GM12878 (cell line): ENCODE results near the gene MDGA2. TPM values are rescaled to one million over a fixed set of nuclear protein-coding genes. Genes with fewer than 3 reads are reported as not detected.

Experiments used
- ATAC-seq: fragments of 200-7000 bp; cut with Tn5 transposase; 3 replicates; pipeline ENCODE4 v1.9.1; 2020; ENCODE audit warnings: mild to moderate bottlenecking, moderate library complexity
- BruUV-seq: library from RNA; stranded (reverse); fragments of 400-500 nt; replicated peaks from 2 replicates; lab custom pipeline; 2021; lab: Mats Ljungman, UMichigan
- CTCF ChIA-PET: fragments of 300-600 bp; sonication (Branson Sonifier 250); formaldehyde crosslinking; extraction: SDS; loops from one replicate; lab custom pipeline; 2021; ENCODE audit warnings: inconsistent platforms; lab: Yijun Ruan, JAX
- POLR2A ChIA-PET: fragments of 350-600 bp; formaldehyde crosslinking; extraction: SDS; loops from one replicate; lab custom pipeline; 2021; ENCODE audit warnings: inconsistent platforms; lab: Charles Lee
- RAD21 ChIA-PET: fragments of 300-600 bp; sonication (Branson Sonifier 250); formaldehyde crosslinking; loops from one replicate; lab custom pipeline; 2023; ENCODE audit warnings: antibody characterized with exemption; ENCODE audit not compliant: unreplicated experiment; lab: Charles Lee
- SMC1A ChIA-PET: fragments of 300-600 bp; sonication (Branson Sonifier 250); formaldehyde crosslinking; loops from one replicate; lab custom pipeline; 2023; ENCODE audit not compliant: unreplicated experiment, uncharacterized antibody; lab: Charles Lee
- DNase-seq: peaks from one replicate; pipeline ENCODE4 v3.0.0-alpha.2; 2011; ENCODE audit warnings: low read depth, low spot score
- FAIRE-seq: peaks from 3 replicates; lab custom pipeline; 2011; peaks lifted over from hg19 to GRCh38; lab: Jason Lieb, UNC
- H2AFZ ChIP-seq: 2 replicates; pipeline ENCODE4 v1.6.0; 2011; ENCODE audit warnings: low read depth, low read length, control low read depth; ENCODE audit not compliant: control insufficient read depth
- H3K27ac ChIP-seq: 2 replicates; pipeline ENCODE4 v1.5.1; 2011; ENCODE audit warnings: control low read depth; ENCODE audit not compliant: control insufficient read depth, insufficient read depth
- H3K27me3 ChIP-seq, 2 experiments: replicated peaks in 1 of 2; 2 replicates each; pipeline versions ENCODE4 v1.6.0 to v1.6.1; 2011; ENCODE audit warnings: low read length in 1 of 2; ENCODE audit not compliant: control insufficient read depth in 2 of 2, insufficient read depth in 2 of 2
- H3K36me3 ChIP-seq, 2 experiments: 2 replicates each; pipeline ENCODE4 v1.5.1; 2011; ENCODE audit warnings: low read length in 1 of 2; ENCODE audit not compliant: control insufficient read depth in 2 of 2, insufficient read depth in 2 of 2
- H3K4me1 ChIP-seq: 2 replicates; pipeline ENCODE4 v1.6.1; 2011; ENCODE audit warnings: mild to moderate bottlenecking, low read length, moderate library complexity, mixed read lengths; ENCODE audit not compliant: control insufficient read depth, insufficient read depth
- H3K4me2 ChIP-seq: 2 replicates; pipeline ENCODE4 v1.6.0; 2011; ENCODE audit warnings: control low read depth; ENCODE audit not compliant: control insufficient read depth, insufficient read depth
- H3K4me3 ChIP-seq: fragments of 200-600 bp; sonication (generic); 2 replicates; pipeline ENCODE4 v1.5.1; 2016
- H3K79me2 ChIP-seq: 2 replicates; pipeline ENCODE4 v1.6.0; 2011; ENCODE audit warnings: low read length; ENCODE audit not compliant: control insufficient read depth, insufficient read depth
- H3K9ac ChIP-seq: 2 replicates; pipeline ENCODE4 v1.8.0; 2011; ENCODE audit warnings: low read length, control low read depth, mixed read lengths; ENCODE audit not compliant: control insufficient read depth, insufficient read depth
- H3K9me3 ChIP-seq: replicated peaks from 3 replicates; pipeline ENCODE4 v1.5.1; 2011; ENCODE audit warnings: mild to moderate bottlenecking, low read length; ENCODE audit not compliant: control insufficient read depth, insufficient read depth
- H4K20me1 ChIP-seq: 2 replicates; pipeline ENCODE4 v1.6.0; 2011; ENCODE audit not compliant: control insufficient read depth, insufficient read depth
- BRCA1 ChIP-seq: IDR thresholded peaks from 2 replicates; pipeline ENCODE4 v1.6.1; 2011; ENCODE audit warnings: low read depth, low read length, improper control_type of control experiment
- DPF2 ChIP-seq: fragments of 450-650 bp; IDR thresholded peaks from 2 replicates; pipeline ENCODE4 v1.6.1; 2017; ENCODE audit warnings: mild to moderate bottlenecking
- EGR1 ChIP-seq, 2 experiments: IDR thresholded peaks; 1 replicate in 1 of 2; 2 replicates in 1 of 2; pipeline ENCODE4 v1.6.1; 2011 to 2012; ENCODE audit warnings: low read depth in 2 of 2, low read length in 2 of 2, borderline replicate concordance in 1 of 2, mild to moderate bottlenecking in 1 of 2, moderate library complexity in 1 of 2
- JUND ChIP-seq: IDR thresholded peaks from 2 replicates; pipeline ENCODE4 v1.6.1; 2012; ENCODE audit warnings: low read depth, mild to moderate bottlenecking, low read length, improper control_type of control experiment, moderate library complexity
- PML ChIP-seq: IDR thresholded peaks from 2 replicates; pipeline ENCODE4 v1.6.1; 2012; ENCODE audit warnings: low read length, inconsistent platforms
- YY1 ChIP-seq: IDR thresholded peaks from 2 replicates; pipeline ENCODE4 v1.6.1; 2011; ENCODE audit warnings: low read depth, mild to moderate bottlenecking, low read length
- WGBS: methylation state at CpG from one replicate; pipeline ENCODE4 v1.1.6; 2016; ENCODE audit warnings: low lambda C conversion rate; ENCODE audit not compliant: insufficient replicate concordance, insufficient coverage; ENCODE audit errors: missing lambda C conversion rate; 5-methylcytosine and 5-hydroxymethylcytosine counted together
- in situ Hi-C: fragments of 300-500 bp; cut with MboI; formaldehyde crosslinking; loops from 9 replicates; pipeline ENCODE4 v1.14.3; 2018; ENCODE audit warnings: mixed read lengths
- intact Hi-C: fragments of 100-400 bp; cut with micrococcal nuclease; formaldehyde crosslinking; loops from one replicate; pipeline ENCODE4 v1.14.2; 2022; ENCODE audit not compliant: unreplicated experiment
- polyA plus RNA-seq, 11 experiments: library from polyadenylated mRNA; depleted of rRNA in 4 of 11; unstranded in 6 of 11; stranded (reverse) in 5 of 11; fragments of >200 nt; fragmentation: Nextera tagmentation in 4 of 11; fragmentation: Illumina TruSeq in 1 of 11; extraction: Ambion mirVana in 4 of 11; extraction: Trizol in 1 of 11; gene quantifications; 1 replicate in 1 of 11; 2 replicates in 10 of 11; pipeline versions ENCODE4 v1.2.1 to v1.2.3, GENCODE V29; 2011 to 2016; ENCODE audit warnings: inconsistent platforms in 2 of 11, missing spikeins in 2 of 11, low read depth in 1 of 11
- total RNA-seq, 4 experiments: library from RNA; depleted of rRNA in 3 of 4; stranded (reverse); fragments of >200 nt in 3 of 4; fragmentation: Illumina TruSeq in 1 of 4; extraction: Trizol in 1 of 4; gene quantifications; 2 replicates each; pipeline versions ENCODE4 v1.2.1 to v1.2.3, GENCODE V29; 2013 to 2021
- TF ChIP-seq, protein P1 (sequence below): fragments of 450-650 bp; IDR thresholded peaks from 2 replicates; pipeline ENCODE4 v1.6.1; 2014; ENCODE audit warnings: mild to moderate bottlenecking
- TF ChIP-seq, protein P2 (sequence below): fragments of 150-350 bp; IDR thresholded peaks from 2 replicates; pipeline ENCODE4 v1.6.1; 2016; ENCODE audit warnings: low read depth, low read length

MDGA2 gene
- total and polyA plus RNA-seq, 10 of the 15 experiments (the other 5 are each of a cell fraction or from before 2014, with no cell fraction given) = not detected

DNA sequence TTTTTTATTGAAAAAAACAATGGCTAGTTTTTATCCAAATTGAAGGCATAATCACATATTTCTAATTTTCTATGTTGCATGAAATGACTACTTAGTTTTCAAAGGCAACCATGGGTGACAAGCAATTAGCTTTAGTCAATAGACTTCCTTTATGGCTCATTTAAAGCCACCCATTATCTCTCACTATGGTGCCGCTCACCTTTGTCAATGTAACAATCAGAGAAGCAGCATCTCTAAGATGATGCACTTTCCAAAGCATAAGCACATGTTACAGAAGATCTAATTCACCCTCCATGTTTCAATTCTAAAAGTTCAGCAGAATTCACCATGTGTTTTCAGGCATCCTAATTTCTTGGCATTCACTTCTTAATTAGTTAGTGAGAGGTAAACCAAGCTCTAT lies 857.3 kb downstream of the MDGA2 start:
- CTCF ChIA-PET = no interaction called here
- H3K79me2 ChIP-seq = no peaks in the 10 kb centered on the region
- FAIRE-seq = no peak

More for the DNA sequence above, 857.3 kb downstream of the MDGA2 start:
- 32% methylated on average over 1 of the region's 1 CpG for WGBS
- H4K20me1 ChIP-seq = no peaks in the 10 kb centered on the region
- H3K27ac ChIP-seq = no peak overlapping the region
- intact Hi-C loops (no loop called here), in situ Hi-C loops (no loop called here)
- no peak overlapping the region for H3K4me2 ChIP-seq
- BruUV-seq = no TSS peak
- no peaks in the 10 kb centered on the region for H3K27me3 ChIP-seq
- SMC1A ChIA-PET = no interaction called here
- H3K4me3 ChIP-seq = no peak overlapping the region
- H3K9me3 ChIP-seq = no peaks in the 10 kb centered on the region
- H2AFZ ChIP-seq = no peak overlapping the region
- H3K4me1 ChIP-seq = no peaks in the 10 kb centered on the region
- RAD21 ChIA-PET = no interaction called here
- POLR2A ChIA-PET = no interaction called here
- TF ChIP-seq DPF2 (no peak), JUND (no peak), EGR1 (IDR thresholded peaks at IDR 0.05; ENCODE audit: borderline replicate concordance in 1 of 2, low read depth in 2 of 2, low read length in 2 of 2) (no peak), PML (no peak), YY1 (no peak), BRCA1 (no peak)
- TF ChIP-seq, protein P1, sequence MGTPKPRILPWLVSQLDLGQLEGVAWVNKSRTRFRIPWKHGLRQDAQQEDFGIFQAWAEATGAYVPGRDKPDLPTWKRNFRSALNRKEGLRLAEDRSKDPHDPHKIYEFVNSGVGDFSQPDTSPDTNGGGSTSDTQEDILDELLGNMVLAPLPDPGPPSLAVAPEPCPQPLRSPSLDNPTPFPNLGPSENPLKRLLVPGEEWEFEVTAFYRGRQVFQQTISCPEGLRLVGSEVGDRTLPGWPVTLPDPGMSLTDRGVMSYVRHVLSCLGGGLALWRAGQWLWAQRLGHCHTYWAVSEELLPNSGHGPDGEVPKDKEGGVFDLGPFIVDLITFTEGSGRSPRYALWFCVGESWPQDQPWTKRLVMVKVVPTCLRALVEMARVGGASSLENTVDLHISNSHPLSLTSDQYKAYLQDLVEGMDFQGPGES = no peak
- TF ChIP-seq, protein P2, sequence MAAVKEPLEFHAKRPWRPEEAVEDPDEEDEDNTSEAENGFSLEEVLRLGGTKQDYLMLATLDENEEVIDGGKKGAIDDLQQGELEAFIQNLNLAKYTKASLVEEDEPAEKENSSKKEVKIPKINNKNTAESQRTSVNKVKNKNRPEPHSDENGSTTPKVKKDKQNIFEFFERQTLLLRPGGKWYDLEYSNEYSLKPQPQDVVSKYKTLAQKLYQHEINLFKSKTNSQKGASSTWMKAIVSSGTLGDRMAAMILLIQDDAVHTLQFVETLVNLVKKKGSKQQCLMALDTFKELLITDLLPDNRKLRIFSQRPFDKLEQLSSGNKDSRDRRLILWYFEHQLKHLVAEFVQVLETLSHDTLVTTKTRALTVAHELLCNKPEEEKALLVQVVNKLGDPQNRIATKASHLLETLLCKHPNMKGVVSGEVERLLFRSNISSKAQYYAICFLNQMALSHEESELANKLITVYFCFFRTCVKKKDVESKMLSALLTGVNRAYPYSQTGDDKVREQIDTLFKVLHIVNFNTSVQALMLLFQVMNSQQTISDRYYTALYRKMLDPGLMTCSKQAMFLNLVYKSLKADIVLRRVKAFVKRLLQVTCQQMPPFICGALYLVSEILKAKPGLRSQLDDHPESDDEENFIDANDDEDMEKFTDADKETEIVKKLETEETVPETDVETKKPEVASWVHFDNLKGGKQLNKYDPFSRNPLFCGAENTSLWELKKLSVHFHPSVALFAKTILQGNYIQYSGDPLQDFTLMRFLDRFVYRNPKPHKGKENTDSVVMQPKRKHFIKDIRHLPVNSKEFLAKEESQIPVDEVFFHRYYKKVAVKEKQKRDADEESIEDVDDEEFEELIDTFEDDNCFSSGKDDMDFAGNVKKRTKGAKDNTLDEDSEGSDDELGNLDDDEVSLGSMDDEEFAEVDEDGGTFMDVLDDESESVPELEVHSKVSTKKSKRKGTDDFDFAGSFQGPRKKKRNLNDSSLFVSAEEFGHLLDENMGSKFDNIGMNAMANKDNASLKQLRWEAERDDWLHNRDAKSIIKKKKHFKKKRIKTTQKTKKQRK = no peak
- H3K36me3 ChIP-seq = no peaks in the 10 kb centered on the region
- no peak for ATAC-seq
- no peak overlapping the region for H3K9ac ChIP-seq
- DNase-seq = no peak
